ENCODE data around the gene PIKFYVE.

GRCh38 chr2:208297961-208298360, 31.9 kb downstream of the PIKFYVE start:
- TF ChIP-seq, protein P1, sequence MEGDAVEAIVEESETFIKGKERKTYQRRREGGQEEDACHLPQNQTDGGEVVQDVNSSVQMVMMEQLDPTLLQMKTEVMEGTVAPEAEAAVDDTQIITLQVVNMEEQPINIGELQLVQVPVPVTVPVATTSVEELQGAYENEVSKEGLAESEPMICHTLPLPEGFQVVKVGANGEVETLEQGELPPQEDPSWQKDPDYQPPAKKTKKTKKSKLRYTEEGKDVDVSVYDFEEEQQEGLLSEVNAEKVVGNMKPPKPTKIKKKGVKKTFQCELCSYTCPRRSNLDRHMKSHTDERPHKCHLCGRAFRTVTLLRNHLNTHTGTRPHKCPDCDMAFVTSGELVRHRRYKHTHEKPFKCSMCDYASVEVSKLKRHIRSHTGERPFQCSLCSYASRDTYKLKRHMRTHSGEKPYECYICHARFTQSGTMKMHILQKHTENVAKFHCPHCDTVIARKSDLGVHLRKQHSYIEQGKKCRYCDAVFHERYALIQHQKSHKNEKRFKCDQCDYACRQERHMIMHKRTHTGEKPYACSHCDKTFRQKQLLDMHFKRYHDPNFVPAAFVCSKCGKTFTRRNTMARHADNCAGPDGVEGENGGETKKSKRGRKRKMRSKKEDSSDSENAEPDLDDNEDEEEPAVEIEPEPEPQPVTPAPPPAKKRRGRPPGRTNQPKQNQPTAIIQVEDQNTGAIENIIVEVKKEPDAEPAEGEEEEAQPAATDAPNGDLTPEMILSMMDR (IDR thresholded peaks at IDR 0.05) = no peak
- TF ChIP-seq POLR2A (IDR thresholded peaks at IDR 0.05) = no peak
